LNCaP clone FGC (cell line): ENCODE results near the gene MRLN.

ENCODE experiments used
- DNase-seq: peaks from one replicate; pipeline ENCODE4 v3.0.0-alpha.2; 2011; ENCODE audit warnings: low read depth
- H3K4me3 ChIP-seq: 2 replicates; pipeline ENCODE4 v1.5.1; 2011; ENCODE audit warnings: mild to moderate bottlenecking, low read depth, low read length, control low read depth
- TF ChIP-seq, protein P1 (sequence below): IDR thresholded peaks from 2 replicates; pipeline ENCODE4 v1.5.1; 2012; ENCODE audit warnings: mild to moderate bottlenecking; ENCODE audit not compliant: control insufficient read depth, insufficient read depth; ENCODE audit errors: extremely low read depth

MRLN gene

DNA sequence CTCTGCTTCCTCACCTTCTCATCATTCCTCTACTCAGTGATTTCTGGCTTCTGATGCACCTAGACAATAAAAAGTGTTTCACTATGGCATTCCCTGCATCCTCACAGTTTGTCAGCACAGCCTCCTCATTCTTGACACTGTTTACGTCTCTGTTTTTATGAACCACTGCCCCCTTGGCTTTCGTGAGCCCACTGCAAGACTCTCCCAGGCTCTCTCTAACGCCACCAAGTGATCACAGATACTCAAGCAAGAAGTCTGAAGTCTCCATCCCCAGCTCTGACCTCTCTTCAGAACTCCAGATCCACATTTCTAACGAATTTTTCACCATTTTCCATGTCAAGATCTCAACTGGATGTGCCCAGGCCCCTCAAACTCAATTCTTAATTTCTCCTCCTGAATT lies 52.5 kb downstream of the MRLN start:
- H3K4me3 ChIP-seq: no peak overlapping the region
- no peak for DNase-seq

DNA sequence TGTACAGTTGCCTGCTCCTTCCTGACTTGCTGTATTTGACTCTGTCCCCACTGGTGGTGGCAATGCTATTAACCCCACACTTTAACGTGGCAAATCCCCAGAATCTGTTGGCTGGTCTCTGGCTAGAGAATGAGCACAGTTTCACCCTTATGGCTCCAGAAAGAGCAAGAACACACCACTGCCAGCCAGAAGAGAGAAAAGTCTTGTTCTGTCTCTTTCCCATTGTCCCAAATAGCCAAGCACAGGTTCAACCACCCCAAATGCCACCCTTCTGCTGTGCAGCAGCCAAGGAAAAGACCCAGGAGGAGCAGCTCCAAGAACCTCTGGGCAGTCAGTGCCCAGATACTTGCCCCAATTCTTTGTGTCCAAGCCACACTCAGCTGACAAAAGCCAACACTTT lies 54.9 kb downstream of the MRLN start:
- DNase-seq: no peak
- TF ChIP-seq, protein P1, sequence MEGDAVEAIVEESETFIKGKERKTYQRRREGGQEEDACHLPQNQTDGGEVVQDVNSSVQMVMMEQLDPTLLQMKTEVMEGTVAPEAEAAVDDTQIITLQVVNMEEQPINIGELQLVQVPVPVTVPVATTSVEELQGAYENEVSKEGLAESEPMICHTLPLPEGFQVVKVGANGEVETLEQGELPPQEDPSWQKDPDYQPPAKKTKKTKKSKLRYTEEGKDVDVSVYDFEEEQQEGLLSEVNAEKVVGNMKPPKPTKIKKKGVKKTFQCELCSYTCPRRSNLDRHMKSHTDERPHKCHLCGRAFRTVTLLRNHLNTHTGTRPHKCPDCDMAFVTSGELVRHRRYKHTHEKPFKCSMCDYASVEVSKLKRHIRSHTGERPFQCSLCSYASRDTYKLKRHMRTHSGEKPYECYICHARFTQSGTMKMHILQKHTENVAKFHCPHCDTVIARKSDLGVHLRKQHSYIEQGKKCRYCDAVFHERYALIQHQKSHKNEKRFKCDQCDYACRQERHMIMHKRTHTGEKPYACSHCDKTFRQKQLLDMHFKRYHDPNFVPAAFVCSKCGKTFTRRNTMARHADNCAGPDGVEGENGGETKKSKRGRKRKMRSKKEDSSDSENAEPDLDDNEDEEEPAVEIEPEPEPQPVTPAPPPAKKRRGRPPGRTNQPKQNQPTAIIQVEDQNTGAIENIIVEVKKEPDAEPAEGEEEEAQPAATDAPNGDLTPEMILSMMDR: no peak
- H3K4me3 ChIP-seq: no peak overlapping the region

More for the DNA sequence above, 52.5 kb downstream of the MRLN start:
- TF ChIP-seq, protein P1: no peak

DNA sequence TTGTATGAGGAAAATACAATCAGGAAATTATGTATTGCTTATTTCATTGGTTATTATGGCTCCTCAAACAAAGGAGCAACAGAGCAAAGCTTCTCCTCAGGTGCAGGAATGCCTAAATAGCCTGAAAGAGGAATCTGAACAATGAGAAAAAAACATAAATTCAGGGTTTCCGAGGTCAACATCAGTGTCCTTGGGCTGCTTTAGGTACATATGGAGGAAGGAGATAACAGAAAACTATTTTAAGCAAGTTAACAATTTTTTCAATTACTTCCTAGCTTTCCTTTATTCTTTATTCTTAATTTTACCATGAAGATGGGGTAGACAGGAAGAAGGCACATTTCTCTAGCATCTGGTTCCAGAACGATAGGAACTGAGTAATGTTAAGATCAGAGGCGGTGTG lies 57.6 kb downstream of the MRLN start:
- TF ChIP-seq, protein P1: no peak

DNA sequence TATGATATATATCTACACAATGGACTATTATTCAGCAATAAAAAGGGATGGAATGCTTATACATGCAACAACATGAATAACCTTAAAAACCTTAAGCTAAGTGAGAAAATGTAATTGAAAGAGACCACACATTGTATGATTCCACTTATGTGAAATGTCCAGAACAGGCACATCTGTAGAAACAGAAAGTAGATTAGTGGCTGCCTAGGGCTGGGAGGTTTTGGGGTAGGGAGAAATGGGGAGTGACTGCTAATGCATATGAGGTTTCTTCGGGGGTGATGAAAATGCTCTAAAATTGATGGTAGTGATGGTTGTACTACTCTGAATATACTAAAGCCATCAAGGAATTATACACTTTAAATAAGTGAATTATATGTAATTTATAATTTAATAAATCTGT lies 58.3 kb downstream of the MRLN start:
- TF ChIP-seq, protein P1: no peak
- H3K4me3 ChIP-seq: no peak overlapping the region
- DNase-seq: no peak

More for the DNA sequence above, 57.6 kb downstream of the MRLN start:
- no peak overlapping the region for H3K4me3 ChIP-seq
- no peak for DNase-seq

DNA sequence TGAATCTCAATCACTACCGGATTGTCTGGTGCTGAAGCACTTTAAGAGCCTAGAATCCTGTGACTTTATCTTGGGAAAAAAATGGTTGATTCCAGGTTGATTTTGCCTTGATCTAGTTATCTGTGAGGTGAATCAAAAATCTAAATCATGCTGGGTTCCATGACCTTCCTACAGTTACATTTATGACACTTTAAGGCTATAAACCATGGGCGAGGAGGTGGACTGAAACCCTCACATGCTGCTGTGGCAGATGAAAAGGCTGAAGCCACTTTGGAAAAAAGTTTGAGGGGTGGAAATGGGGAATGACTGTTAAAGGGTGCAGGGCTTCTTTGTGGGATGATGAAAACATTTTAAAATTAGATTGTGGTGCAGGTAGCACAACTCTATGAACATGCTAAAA lies 61.1 kb downstream of the MRLN start:
- TF ChIP-seq, protein P1: no peak
- DNase-seq: no peak
- no peak overlapping the region for H3K4me3 ChIP-seq

DNA sequence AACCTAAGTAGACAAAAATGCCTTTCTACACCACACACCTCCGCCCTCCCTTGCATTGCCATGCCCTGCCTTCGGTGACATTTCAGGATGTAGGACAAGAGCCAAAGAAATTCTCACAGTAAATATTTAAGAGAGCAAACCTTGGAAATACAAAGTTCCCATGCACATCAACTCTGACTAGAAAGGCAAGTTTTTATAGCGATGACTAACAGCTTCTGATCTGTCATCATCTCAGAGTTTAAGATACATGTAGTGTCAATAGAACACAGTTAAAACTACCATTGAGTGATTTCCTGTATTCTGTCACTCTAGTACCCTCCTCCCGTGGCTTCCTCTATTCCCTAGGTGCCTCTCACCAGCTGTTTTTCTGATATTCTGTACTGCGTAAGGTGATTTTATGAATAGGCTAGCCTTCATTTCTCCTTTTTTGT lies 64.3 kb downstream of the MRLN start:
- TF ChIP-seq, protein P1: no peak
- H3K4me3 ChIP-seq: no peak overlapping the region
- DNase-seq: peak; percentile 96

DNA sequence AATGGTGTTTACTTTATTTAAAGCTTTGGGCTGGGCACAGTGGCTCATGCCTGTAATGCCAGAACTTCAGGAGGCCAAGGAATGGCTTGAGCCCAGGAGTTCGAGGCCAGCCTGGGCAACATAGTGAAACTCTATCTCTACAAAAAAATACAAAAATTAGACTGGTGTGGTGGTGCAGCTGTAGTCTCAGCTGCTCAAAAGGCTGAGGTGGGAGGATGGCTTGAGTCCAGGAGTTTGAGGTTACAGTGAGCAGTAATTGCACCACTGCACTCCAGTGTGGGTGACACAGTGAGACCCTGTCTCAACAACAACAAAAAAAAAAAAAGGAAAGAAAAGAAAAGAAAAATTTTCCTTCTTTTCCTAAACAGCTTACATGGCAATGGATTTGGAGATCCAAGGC lies 65.6 kb downstream of the MRLN start:
- H3K4me3 ChIP-seq: no peak overlapping the region
- no peak for DNase-seq
- TF ChIP-seq, protein P1: no peak
